Ishikawa (cell line): ENCODE data around the gene SLC32A1.

Experiments used
- CEBPB ChIP-seq: IDR thresholded peaks from 2 replicates; pipeline ENCODE4 v1.6.1; 2012
- EGR1 ChIP-seq: IDR thresholded peaks from 2 replicates; pipeline ENCODE4 v1.6.1; 2012
- NFIC ChIP-seq: IDR thresholded peaks from 2 replicates; pipeline ENCODE4 v1.6.1; 2012
- TAF1 ChIP-seq: IDR thresholded peaks from 2 replicates; pipeline ENCODE4 v1.6.1; 2012; ENCODE audit warnings: low read depth, mild to moderate bottlenecking

DNA sequence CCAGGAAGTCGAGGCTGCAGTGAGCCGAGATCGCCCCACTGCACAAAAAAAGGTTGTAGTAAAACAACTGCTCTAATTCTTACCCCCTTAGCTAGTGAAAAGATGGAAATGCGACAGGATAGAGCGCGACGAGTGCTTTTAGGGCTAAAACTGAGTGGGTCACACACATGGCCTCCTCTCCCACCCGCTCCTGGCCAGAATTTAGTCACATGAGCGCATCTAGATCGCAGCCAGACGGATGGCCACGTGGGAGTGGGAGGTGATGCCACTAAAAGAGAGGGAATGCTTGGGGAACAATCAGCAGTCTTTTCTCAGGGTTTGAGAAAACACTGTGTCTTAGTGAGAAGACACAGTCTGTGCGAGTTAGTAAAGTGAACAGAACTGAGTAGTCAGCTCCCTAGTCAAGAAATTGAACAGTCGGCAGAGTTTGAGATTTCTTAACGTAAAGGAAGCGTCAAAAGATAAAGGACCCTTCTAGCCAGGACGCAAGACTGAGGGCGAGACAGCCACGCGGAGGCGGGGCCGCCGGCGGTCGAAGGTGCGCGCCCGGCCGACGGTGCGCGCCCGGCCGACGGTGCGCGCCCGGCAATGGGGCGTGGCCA, 23.3 kb downstream of the SLC32A1 start:
- no peak for TF ChIP-seq EGR1
- no peak for TF ChIP-seq TAF1
- TF ChIP-seq CEBPB = no peak
- TF ChIP-seq NFIC = no peak
